ENCODE results near the gene SLC38A10. TPM values are rescaled to one million over a fixed set of nuclear protein-coding genes. Genes with fewer than 3 reads are reported as not detected.

SLC38A10 gene
- total and polyA plus RNA-seq, 2 donors from 2014 or later = 72.7 to 89.7 TPM

DNA sequence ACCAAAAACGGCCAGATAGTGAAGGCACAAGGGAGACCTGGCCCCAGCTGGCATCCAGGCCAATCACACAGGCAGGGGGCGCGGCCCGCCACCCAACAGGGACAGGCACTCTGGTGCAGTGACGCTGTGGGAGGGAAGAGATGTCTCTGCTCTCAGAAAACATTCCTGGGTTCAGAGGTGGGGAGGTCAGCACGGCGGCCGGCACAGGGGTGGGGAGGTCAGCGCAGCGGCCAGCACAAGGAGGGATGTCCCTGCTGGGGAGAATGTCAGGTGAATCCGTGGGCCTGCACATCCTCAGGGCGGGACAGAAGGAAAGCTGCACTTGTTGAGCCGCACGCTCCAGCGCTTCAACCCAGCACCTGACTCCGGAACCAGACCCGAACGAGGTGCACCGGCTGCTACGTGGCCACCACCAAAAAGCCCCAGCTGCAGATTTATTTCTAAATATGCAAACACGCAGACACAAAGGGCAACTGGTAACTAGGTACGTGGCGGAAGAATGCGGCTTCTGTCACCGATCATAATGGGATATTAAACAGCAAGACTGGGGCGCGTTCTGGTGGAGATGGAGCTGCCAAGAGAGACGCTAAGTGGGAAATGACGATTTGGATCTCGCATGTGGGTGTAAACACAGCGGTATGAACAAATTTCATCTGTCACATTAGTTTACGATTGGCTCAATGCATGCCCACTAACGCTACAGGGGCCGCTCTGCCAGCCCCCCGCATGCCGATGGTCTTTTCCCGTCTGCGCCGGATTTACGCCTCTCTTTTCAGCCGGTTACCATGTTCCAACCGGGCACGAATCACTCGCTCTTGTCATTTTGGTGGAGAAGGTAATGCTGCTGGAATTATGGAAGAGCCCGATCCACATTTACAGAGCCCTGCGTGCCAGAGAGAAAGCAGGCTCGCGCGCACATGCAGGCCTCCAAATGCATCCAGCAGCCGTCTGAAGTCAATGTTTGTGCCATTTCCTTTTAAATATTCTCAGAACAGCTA is 15.5 kb downstream of the SLC38A10 start:
- no peak for FAIRE-seq
- intact Hi-C loops (cut with DNase I) = no loop called here
- DNase-seq = no peak
- no peak overlapping the region for H3K27ac ChIP-seq (ENCODE audit: low read depth in 2 of 2, low read length in 2 of 2)
- no peak overlapping the region for H3K9ac ChIP-seq (ENCODE audit: low read length in 3 of 3)
- H3K4me1 ChIP-seq (ENCODE audit: control insufficient read depth in 2 of 3, insufficient read depth in 2 of 3, low read depth in 1 of 3, low read length in 3 of 3) = no peaks in the 10 kb centered on the region
- H3K27me3 ChIP-seq (ENCODE audit: control insufficient read depth, insufficient read depth, low read length) = no peaks in the 10 kb centered on the region
- no peaks in the 10 kb centered on the region for H3K9me3 ChIP-seq (ENCODE audit: control insufficient read depth in 2 of 3, insufficient read depth in 1 of 3, low read length in 3 of 3)
- peaks cover 0 to 25% (median 3%) of the 10 kb centered on the region in 3 donors for H3K36me3 ChIP-seq (ENCODE audit: control insufficient read depth in 2 of 3, insufficient read depth in 3 of 3, low read length in 3 of 3)
- TF ChIP-seq, protein P1, sequence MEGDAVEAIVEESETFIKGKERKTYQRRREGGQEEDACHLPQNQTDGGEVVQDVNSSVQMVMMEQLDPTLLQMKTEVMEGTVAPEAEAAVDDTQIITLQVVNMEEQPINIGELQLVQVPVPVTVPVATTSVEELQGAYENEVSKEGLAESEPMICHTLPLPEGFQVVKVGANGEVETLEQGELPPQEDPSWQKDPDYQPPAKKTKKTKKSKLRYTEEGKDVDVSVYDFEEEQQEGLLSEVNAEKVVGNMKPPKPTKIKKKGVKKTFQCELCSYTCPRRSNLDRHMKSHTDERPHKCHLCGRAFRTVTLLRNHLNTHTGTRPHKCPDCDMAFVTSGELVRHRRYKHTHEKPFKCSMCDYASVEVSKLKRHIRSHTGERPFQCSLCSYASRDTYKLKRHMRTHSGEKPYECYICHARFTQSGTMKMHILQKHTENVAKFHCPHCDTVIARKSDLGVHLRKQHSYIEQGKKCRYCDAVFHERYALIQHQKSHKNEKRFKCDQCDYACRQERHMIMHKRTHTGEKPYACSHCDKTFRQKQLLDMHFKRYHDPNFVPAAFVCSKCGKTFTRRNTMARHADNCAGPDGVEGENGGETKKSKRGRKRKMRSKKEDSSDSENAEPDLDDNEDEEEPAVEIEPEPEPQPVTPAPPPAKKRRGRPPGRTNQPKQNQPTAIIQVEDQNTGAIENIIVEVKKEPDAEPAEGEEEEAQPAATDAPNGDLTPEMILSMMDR (IDR thresholded peaks at IDR 0.05; ENCODE audit: borderline replicate concordance, extremely low read depth, insufficient read depth) = no peak
- H3K4me3 ChIP-seq (ENCODE audit: low read length in 3 of 3) = no peak overlapping the region

DNA sequence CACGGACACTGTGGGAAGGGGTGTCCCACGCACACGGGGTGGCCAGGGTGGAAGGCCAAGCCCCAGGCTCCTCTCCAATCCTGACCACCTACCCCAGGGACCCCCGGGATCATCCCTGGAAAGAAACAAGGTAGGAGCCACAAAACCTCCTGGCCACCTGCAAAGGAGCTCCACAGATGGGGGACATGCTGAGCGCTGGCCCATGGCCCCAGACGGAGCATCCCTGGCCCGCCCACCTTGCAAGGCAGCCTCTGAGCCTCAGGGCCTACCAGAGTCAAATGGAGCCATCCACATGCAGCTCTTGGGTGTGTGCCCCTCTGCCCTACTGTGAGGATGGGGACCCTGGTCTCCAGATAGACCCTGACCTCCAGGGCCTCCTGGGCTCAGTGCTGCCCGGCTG is 16.3 kb downstream of the SLC38A10 start:
- H3K27ac ChIP-seq (ENCODE audit: low read depth in 2 of 2, low read length in 2 of 2) = no peak overlapping the region
- DNase-seq (no peak), FAIRE-seq (no peak)
- no peaks in the 10 kb centered on the region for H3K27me3 ChIP-seq (ENCODE audit: control insufficient read depth, insufficient read depth, low read length)
- no peak overlapping the region for H3K4me3 ChIP-seq (ENCODE audit: low read length in 3 of 3)
- intact Hi-C loops (cut with DNase I) = no loop called here
- no peak overlapping the region for H3K9ac ChIP-seq (ENCODE audit: low read length in 3 of 3)
- H3K9me3 ChIP-seq (ENCODE audit: control insufficient read depth in 2 of 3, insufficient read depth in 1 of 3, low read length in 3 of 3) = no peaks in the 10 kb centered on the region
- TF ChIP-seq, protein P1 (IDR thresholded peaks at IDR 0.05; ENCODE audit: borderline replicate concordance, extremely low read depth, insufficient read depth) = no peak
- no peaks in the 10 kb centered on the region for H3K4me1 ChIP-seq (ENCODE audit: control insufficient read depth in 2 of 3, insufficient read depth in 2 of 3, low read depth in 1 of 3, low read length in 3 of 3)
- peaks cover 0 to 32% (median 5%) of the 10 kb centered on the region in 3 donors for H3K36me3 ChIP-seq (ENCODE audit: control insufficient read depth in 2 of 3, insufficient read depth in 3 of 3, low read length in 3 of 3)

DNA sequence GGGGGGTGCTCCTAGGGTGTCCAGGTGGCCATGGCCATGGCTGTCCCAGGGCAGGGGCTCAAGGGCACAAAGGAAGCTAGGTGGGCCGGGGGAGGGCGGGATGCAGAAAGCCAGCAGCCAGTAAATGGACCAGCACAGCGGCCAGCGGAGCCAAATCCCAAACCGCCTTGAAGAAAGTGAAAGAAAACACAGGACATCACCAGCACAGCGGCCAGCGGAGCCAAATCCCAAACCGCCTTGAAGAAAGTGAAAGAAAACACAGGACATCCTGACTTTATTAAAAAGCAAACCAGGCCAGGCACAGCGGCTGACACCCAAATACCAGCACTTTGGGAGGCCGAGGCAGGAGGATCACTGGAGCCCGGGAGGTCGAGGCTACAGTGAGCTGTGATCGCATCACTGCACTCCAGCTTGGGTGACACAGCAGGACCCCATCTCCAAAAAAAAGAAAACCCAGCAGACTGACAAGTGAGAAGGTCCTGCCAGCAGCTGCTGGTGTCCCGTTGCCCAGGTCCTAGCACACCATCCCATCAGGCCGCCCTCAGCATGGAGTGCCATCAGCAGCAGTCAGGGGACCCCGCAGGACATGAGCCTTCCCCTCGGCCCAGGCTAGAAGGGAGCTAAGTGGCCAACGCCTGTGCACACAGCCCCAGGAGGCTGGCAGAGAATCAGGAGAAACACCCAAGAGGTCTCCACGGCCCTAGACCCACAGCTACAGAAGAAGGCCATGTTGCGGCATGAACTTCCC is 17.0 kb downstream of the SLC38A10 start:
- no peak overlapping the region for H3K27ac ChIP-seq (ENCODE audit: low read depth in 2 of 2, low read length in 2 of 2)

More for the DNA sequence above, 17.0 kb downstream of the SLC38A10 start:
- Histone ChIP-seq H3K27me3 (ENCODE audit: control insufficient read depth, insufficient read depth, low read length) (no peaks in the 10 kb centered on the region), H3K4me3 (ENCODE audit: low read length in 3 of 3) (no peak overlapping the region), H3K4me1 (ENCODE audit: control insufficient read depth in 2 of 3, insufficient read depth in 2 of 3, low read depth in 1 of 3, low read length in 3 of 3) (no peaks in the 10 kb centered on the region), H3K9ac (ENCODE audit: low read length in 3 of 3) (no peak overlapping the region), H3K36me3 (ENCODE audit: control insufficient read depth in 2 of 3, insufficient read depth in 3 of 3, low read length in 3 of 3) (peaks cover 0 to 39% (median 11%) of the 10 kb centered on the region in 3 donors), H3K9me3 (ENCODE audit: control insufficient read depth in 2 of 3, insufficient read depth in 1 of 3, low read length in 3 of 3) (no peaks in the 10 kb centered on the region)
- DNase-seq = no peak
- intact Hi-C loops (cut with DNase I) = no loop called here
- TF ChIP-seq, protein P1 (IDR thresholded peaks at IDR 0.05; ENCODE audit: borderline replicate concordance, extremely low read depth, insufficient read depth) = no peak
- no peak for FAIRE-seq

All from kidney (tissue), 14 donors.